Fibroblast of lung (primary cell): ENCODE results near the gene RAC3. TPM values are rescaled to one million over a fixed set of nuclear protein-coding genes. Genes with fewer than 3 reads are reported as not detected.

Experiments used
- DNase-seq, 2 donors: peaks; one replicate each; pipeline versions ENCODE4 v3.0.0 to v3.0.0-alpha.2; 2010; ENCODE audit warnings: low read depth in 2 of 2
- H2AFZ ChIP-seq: 2 replicates; pipeline ENCODE4 v1.5.1; 2012; ENCODE audit warnings: low read length, control low read depth, inconsistent platforms
- H3K27ac ChIP-seq: 2 replicates; pipeline ENCODE4 v1.5.1; 2011; ENCODE audit warnings: low read length, control low read depth; ENCODE audit not compliant: insufficient read depth
- H3K27me3 ChIP-seq: 2 replicates; pipeline ENCODE4 v1.5.1; 2011; ENCODE audit warnings: mild to moderate bottlenecking, low read length; ENCODE audit not compliant: control insufficient read depth, insufficient read depth
- H3K36me3 ChIP-seq: 2 replicates; pipeline ENCODE4 v1.5.1; 2011; ENCODE audit warnings: low read length; ENCODE audit not compliant: control insufficient read depth, insufficient read depth
- H3K4me1 ChIP-seq: 2 replicates; pipeline ENCODE4 v1.5.1; 2011; ENCODE audit warnings: low read length; ENCODE audit not compliant: control insufficient read depth, insufficient read depth; ENCODE audit errors: extremely low read depth
- H3K4me2 ChIP-seq: 2 replicates; pipeline ENCODE4 v1.5.1; 2011; ENCODE audit warnings: low read length, control low read depth; ENCODE audit not compliant: insufficient read depth; ENCODE audit errors: extremely low read depth
- H3K4me3 ChIP-seq, 4 experiments: fragments of 200-600 bp in 1 of 4; sonication (generic) in 1 of 4; replicated peaks in 1 of 4; 2 replicates each; pipeline ENCODE4 v1.5.1; 2011 to 2016; ENCODE audit warnings: low read length in 4 of 4, low read depth in 3 of 4, mild to moderate bottlenecking in 3 of 4, control low read depth in 2 of 4, inconsistent platforms in 1 of 4, mixed read lengths in 1 of 4; ENCODE audit not compliant: insufficient read depth in 1 of 4; ENCODE audit errors: control extremely low read depth in 1 of 4
- H3K79me2 ChIP-seq: 2 replicates; pipeline ENCODE4 v1.5.1; 2012; ENCODE audit warnings: mild to moderate bottlenecking, low read length, inconsistent platforms; ENCODE audit not compliant: control insufficient read depth, insufficient read depth
- H3K9ac ChIP-seq: 2 replicates; pipeline ENCODE4 v1.5.1; 2011; ENCODE audit warnings: mild to moderate bottlenecking, low read length, control low read depth; ENCODE audit not compliant: insufficient read depth
- H3K9me3 ChIP-seq: 2 replicates; pipeline ENCODE4 v1.5.1; 2012; ENCODE audit warnings: low read depth, low read length; ENCODE audit not compliant: control insufficient read depth, insufficient read depth
- H4K20me1 ChIP-seq: 2 replicates; pipeline ENCODE4 v1.5.1; 2011; ENCODE audit warnings: low read length; ENCODE audit not compliant: control insufficient read depth, insufficient read depth; ENCODE audit errors: extremely low read depth
- EZH2 ChIP-seq: IDR thresholded peaks from 2 replicates; pipeline ENCODE4 v1.5.1; 2012; ENCODE audit warnings: low read length, control low read depth, mild to moderate bottlenecking; ENCODE audit errors: missing control alignments
- polyA plus RNA-seq, 2 donors: library from polyadenylated mRNA; depleted of rRNA in 1 of 2; stranded (reverse) in 1 of 2; unstranded in 1 of 2; fragments of >200 nt; gene quantifications; 2 replicates each; pipeline ENCODE4 v1.2.1, GENCODE V29; 2011 to 2012; ENCODE audit warnings: missing spikeins in 1 of 2
- total RNA-seq: library from RNA; depleted of rRNA; stranded (reverse); fragments of >200 nt; gene quantifications from 2 replicates; pipeline ENCODE4 v1.2.1, GENCODE V29; 2014
- TF ChIP-seq, protein P1 (sequence below), 2 donors: IDR thresholded peaks in 1 of 2; conservative IDR thresholded peaks in 1 of 2; 1 replicate in 1 of 2; 2 replicates in 1 of 2; pipeline ENCODE4 v1.5.1; 2011 to 2012; ENCODE audit warnings: low read length in 2 of 2, control low read depth in 1 of 2, inconsistent platforms in 1 of 2, low read depth in 1 of 2, mild to moderate bottlenecking in 1 of 2

RAC3 gene
- total and polyA plus RNA-seq, 2 donors (not counting 1 experiment from before 2014, with no cell fraction given): 4.3 to 6.6 TPM

DNA sequence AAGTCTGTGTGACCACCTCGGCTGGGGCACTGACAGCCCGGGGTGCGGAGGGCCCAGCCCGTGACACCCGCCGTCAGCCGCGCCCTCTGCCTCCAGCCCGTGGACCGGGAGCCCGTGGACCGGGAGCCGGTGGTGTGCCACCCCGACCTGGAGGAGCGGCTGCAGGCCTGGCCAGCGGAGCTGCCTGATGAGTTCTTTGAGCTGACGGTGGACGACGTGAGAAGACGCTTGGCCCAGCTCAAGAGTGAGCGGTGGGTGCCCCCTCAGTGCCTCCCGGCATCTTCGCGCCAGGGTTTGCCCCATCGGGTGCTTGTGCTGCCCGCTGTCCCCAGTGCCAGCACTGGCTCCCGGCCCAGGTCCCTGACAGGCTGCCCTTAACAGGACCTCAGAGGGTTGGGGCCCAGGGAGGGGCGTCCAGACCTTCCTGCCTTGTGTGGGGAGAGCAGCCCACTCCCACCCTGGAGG, 22.5 kb upstream of the RAC3 start:
- Histone ChIP-seq H3K9ac (no peak overlapping the region), H3K27ac (no peak overlapping the region), H3K9me3 (no peaks in the 10 kb centered on the region), H2AFZ (no peak overlapping the region), H3K4me1 (peaks cover 18% of the 10 kb centered on the region), H4K20me1 (no peaks in the 10 kb centered on the region), H3K36me3 (no peaks in the 10 kb centered on the region), H3K27me3 (no peaks in the 10 kb centered on the region), H3K79me2 (no peaks in the 10 kb centered on the region), H3K4me3 (no peak overlapping the region), H3K4me2 (no peak overlapping the region)
- no peak for TF ChIP-seq EZH2
- TF ChIP-seq, protein P1, sequence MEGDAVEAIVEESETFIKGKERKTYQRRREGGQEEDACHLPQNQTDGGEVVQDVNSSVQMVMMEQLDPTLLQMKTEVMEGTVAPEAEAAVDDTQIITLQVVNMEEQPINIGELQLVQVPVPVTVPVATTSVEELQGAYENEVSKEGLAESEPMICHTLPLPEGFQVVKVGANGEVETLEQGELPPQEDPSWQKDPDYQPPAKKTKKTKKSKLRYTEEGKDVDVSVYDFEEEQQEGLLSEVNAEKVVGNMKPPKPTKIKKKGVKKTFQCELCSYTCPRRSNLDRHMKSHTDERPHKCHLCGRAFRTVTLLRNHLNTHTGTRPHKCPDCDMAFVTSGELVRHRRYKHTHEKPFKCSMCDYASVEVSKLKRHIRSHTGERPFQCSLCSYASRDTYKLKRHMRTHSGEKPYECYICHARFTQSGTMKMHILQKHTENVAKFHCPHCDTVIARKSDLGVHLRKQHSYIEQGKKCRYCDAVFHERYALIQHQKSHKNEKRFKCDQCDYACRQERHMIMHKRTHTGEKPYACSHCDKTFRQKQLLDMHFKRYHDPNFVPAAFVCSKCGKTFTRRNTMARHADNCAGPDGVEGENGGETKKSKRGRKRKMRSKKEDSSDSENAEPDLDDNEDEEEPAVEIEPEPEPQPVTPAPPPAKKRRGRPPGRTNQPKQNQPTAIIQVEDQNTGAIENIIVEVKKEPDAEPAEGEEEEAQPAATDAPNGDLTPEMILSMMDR (conservative IDR thresholded peaks at IDR 0.05 in 1 of 2, IDR thresholded peaks at IDR 0.05 in 1 of 2; ENCODE audit: low read depth in 1 of 2, low read length in 2 of 2): no peak
- DNase-seq: no peak

- no peak overlapping the region for H3K4me3 ChIP-seq
- DNase-seq: no peak
- no peaks in the 10 kb centered on the region for H4K20me1 ChIP-seq
- H3K27ac ChIP-seq: no peak overlapping the region
- H3K4me2 ChIP-seq: no peak overlapping the region
- no peaks in the 10 kb centered on the region for H3K36me3 ChIP-seq
- peaks cover 13% of the 10 kb centered on the region for H3K4me1 ChIP-seq
- H3K9me3 ChIP-seq: no peaks in the 10 kb centered on the region
- H2AFZ ChIP-seq: no peak overlapping the region
- no peaks in the 10 kb centered on the region for H3K27me3 ChIP-seq
- H3K9ac ChIP-seq: no peak overlapping the region
- TF ChIP-seq EZH2: no peak
- TF ChIP-seq, protein P1 (conservative IDR thresholded peaks at IDR 0.05 in 1 of 2, IDR thresholded peaks at IDR 0.05 in 1 of 2; ENCODE audit: low read depth in 1 of 2, low read length in 2 of 2): no peak
- H3K79me2 ChIP-seq: no peaks in the 10 kb centered on the region
These were observed 22.1 kb upstream of the RAC3 start for GRCh38 chr17:82009413-82009812.

- no peaks in the 10 kb centered on the region for H3K27me3 ChIP-seq
- no peak overlapping the region for H2AFZ ChIP-seq
- H3K9ac ChIP-seq: no peak overlapping the region
- no peak overlapping the region for H3K27ac ChIP-seq
- H3K4me3 ChIP-seq: no peak overlapping the region
- no peaks in the 10 kb centered on the region for H3K79me2 ChIP-seq
- H3K9me3 ChIP-seq: no peaks in the 10 kb centered on the region
- H3K4me2 ChIP-seq: no peak overlapping the region
- TF ChIP-seq, protein P1 (conservative IDR thresholded peaks at IDR 0.05 in 1 of 2, IDR thresholded peaks at IDR 0.05 in 1 of 2; ENCODE audit: low read depth in 1 of 2, low read length in 2 of 2): no peak
- TF ChIP-seq EZH2: no peak
- H3K36me3 ChIP-seq: no peaks in the 10 kb centered on the region
- H4K20me1 ChIP-seq: no peaks in the 10 kb centered on the region
- DNase-seq: no peak
- peaks cover 10% of the 10 kb centered on the region for H3K4me1 ChIP-seq
These were observed 20.6 kb upstream of the RAC3 start for GRCh38 chr17:82010575-82011525.
